NCI-H446 treated with DMSO at 0.1 percent for 48 hours (cell line): ENCODE measurements around the gene BLACAT1.

Source experiments
- DNase-seq: peaks from one replicate; lab custom pipeline; 2025; lab: John Stamatoyannopoulos, UW

The BLACAT1 gene

DNA sequence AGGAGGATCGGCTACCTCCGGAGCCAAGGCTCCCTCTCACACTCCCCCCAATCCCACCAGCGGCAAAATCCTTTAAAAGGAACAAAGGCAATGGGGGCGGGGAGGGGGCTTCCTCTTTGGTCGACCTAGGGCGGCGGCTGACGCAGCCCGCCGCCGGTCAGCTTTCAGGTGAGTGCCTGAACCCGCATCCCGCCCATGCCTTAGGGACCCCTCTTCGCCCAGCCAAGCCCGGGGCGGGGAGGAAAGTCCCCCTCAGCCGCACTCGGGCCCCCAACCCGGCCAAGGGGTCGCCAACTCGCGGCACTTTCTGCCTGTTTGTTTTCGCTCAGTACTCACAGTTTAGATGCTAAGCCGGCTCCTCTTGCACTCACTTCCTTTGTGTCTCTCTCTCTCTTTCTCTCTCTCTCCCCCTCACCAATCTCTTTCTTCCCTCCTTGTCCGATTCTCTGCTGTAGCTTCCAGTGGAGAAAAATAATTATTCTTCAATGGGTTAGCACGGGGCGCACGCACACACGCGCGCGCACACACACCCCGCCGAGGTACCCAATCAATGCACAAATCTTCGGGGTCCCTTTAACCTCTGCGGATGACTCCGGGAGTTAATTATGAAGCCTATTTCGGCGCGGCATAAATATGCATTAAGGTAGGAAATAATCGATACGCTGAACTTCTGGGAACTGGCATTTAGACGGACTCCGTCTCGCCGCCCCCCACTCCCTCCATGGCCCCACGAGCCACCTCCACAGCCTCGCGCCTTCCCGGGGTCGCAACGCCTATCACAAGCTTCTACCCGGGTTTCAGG lies at the start of gene BLACAT1:
TSS of gene BLACAT1 (minus strand) at position 465 of the 802 bp plus-strand sequence.
- no peak for DNase-seq

DNA sequence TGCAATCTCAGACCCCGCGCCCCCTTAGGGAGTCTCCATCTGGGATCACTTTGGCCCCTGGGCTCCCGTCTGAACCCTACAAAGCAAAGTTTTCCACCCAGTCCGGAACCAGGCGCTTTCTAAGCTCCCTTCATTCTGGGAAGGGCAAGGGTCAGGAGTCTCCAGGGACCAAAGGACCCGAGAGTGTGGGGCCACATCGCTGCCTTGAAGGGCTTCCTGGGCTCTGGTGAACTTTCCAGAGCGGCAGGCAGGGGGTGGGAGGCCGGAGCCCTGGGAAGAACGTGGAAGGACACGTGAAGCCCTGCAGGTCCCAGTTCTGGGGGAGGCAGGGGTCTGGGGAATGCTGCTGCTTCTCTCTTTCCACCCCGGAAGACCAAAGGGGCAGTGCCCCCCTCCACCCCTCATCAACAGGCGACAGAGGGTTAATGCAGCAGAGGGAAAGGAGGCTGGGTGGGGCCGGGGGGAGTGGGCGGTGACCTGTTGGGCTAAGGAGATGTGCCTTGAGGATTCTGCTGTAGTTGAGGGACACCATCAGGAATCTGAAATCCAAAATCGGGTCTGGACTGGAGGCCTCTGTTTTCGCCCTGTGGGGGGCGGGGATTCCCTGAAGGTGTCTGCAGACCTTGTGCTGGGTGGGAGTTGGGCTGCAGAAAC lies 49.4 kb upstream of the BLACAT1 start:
- no peak for DNase-seq

DNA sequence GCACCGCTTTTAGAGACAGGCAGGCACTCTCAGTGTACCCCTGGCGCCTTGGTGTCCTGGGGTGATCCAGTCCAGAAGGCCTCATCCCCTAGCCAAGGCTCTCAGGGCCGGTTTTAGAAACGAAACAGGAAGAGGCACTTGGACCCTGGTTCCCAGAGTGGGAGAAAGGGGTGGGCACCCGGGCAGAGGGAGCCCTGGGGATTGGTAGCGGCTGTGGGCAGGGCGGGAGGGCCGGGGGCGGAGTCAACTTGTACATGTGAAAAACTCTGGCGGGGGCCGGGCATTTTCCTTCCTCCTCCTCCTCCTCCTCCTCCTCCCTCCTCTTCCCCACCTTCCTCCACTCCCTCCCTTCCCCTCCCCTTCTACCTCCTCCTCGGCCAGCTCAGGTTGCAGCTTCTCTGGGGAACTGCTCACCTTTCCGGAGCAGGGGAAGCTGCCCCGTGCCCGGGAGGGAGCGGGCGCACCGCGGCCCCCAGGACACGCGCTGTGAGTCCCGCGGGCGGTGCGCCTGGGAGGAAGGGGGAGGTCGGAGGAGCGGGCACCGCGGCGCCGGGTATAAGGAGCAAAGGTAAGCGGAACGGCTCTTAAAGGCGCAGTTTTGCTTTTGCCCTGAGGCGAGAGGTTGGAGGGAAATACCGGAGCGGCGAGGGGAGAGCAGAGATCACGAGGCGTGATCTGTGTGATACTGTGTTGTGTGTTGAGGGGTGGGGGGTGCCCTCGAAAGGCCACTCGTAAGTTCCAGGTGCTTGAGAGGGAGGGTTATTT lies 48.6 kb upstream of the BLACAT1 start, which contains the start of gene CDK18:
TSS of gene CDK18 (plus strand) at position 359 of the 765 bp plus-strand sequence. CDS start 18,499 bp downstream, outside the sequence.
- DNase-seq: no peak

DNA sequence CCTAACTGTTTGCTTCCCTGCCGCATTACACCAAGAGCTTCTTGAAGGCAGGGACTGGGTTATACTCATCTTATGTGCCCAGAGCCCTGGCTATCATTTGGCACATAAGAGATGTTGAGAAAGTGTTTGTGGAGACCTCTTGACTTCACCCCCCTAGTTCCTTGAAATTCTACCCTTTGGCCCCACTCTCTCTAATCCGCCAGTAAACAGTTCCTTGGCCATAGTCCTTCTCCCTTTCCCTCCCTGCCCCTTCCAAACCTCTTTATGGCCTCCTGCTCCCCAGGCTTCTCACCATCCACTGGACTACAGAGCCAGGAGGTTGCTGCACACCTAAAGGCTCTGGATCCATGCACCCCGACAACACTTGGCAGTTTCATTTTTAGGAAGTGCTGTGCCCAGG lies 47.1 kb upstream of the BLACAT1 start:
- no peak for DNase-seq

DNA sequence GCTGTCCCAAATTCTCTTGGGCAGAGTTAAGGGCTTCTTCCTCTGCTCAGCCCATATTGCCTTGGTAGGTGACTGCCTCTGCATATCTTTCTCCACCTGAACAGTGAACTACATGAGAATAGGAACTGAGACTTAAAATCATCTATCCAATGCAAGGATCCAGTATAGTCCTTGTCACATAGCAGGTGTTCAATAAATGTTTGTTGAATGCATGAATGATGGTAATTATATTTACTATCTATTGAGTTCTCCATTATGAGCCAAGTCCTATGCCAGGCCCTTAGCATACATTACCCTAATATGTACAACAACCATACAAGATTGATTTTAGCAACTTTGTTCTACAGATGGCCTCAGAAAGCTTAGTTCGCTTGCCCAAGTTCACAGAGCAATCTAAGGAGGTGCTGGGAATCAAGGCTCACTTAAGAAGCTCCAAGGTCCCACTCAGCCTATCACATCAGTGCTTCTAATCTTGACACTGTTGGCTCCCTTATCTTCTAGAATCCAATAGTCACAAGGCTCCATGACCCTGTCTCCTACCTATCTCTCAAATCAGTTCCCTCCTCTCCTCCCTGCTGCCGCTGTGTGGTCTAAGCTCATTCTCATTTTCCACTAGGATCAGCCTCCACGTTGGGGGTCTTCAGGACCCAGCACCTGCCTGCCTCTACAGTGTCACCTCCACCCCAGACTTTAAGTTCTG lies 46.4 kb upstream of the BLACAT1 start:
- DNase-seq: no peak

DNA sequence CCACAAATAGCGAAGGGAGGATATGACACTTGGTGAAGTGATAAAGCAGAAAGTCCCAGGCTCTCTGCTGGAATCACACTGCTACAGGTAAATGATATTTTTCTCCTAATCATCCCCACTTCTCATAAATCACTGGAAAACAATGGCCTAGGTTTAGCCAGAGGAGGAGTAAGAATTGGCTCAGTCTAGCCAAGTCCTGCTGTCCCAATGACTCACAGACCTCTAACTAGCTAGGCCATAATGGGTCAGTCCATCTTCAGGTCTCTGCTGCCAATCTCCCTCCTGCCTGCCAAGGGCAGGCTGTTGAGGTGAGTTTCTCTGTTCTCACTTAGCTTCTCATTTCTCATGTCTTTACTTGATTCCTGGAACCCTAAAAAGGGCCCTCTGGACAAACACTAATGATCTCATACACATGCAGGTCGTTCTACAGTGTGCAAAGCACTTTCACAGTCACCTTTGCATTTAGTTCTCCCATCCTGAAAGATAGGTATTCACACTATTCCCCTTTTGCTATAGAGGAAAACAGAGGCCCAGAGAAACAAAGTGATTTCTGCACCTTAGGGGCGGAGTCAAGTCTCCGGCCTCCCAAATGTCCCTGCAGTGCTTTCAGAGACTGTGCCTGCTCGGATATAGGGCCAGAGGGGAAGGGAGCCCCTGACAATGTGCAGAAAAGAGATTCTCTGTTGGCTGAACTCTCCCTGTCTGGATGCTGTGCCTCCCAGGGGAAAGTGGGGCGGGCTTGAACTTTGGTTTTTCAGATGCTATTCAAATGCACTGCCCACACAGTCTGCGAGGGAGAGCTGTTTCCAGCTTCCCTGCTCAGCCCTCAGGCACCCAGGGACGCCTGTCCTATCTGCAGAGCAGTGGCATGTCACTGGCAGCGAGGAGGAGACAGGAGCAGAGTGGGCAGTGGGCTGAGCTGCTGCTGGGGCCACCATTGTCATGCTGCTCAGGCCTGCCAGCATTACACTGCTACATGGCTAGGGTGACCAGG lies 44.7 kb upstream of the BLACAT1 start:
- no peak for DNase-seq

DNA sequence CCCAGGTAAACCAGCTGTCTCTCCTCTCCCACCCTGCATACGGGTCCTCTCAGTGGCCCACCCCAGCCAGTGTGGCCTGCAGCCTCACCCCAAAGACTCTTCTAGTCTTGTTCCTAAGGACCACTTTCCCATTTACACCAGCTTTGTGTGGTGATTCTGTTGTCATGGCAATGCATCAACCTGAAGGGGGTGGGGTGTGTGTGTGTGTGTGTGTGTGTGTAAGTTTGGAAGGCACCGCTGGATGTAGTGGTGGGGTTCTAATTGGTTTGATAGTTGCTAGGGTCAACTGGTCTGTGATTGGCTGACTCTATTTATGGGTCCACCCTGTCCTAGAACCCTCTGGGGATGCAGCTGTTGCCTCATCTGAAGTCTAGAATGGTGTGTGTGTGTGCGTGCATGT lies 43.9 kb upstream of the BLACAT1 start:
- no peak for DNase-seq

DNA sequence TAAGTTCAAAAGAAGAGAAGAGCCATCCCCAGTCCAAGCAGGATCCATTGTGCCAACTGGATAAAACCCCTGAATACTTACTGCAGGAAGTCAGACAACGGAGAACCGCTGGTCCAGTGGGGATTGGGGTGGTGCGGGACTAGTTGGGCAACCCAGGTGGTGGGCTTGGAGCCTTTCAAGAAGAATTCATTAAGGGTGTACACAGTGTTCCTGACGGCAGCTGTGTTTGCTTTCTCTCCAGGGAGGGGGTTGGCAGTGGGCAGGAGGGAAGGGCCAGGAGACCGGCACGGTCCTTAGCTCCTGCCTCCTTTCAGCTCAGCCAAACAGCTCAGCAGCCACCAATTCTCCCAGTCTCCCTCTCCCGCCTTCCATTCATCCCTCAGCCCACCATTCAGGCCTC lies 41.5 kb upstream of the BLACAT1 start:
- DNase-seq: peak; percentile 43

DNA sequence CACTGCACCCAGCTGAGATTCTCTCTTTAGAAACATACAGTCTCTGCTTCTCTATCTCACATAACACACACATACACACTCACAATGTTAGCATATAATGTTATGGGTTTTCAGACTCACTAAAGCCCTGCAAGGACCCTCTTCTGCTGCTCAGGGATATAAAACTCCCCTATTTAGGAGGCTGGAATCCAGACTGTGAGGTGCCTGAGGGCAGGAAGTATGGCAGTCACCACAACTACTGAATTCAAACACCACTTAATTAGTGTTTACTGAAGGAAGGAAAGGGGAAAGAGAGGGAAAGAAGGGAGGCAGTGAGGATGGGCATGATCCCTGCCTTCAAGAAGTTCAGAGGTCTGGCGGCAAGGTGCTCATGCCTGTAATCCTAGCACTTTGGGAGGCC lies 40.8 kb upstream of the BLACAT1 start:
- DNase-seq: no peak

DNA sequence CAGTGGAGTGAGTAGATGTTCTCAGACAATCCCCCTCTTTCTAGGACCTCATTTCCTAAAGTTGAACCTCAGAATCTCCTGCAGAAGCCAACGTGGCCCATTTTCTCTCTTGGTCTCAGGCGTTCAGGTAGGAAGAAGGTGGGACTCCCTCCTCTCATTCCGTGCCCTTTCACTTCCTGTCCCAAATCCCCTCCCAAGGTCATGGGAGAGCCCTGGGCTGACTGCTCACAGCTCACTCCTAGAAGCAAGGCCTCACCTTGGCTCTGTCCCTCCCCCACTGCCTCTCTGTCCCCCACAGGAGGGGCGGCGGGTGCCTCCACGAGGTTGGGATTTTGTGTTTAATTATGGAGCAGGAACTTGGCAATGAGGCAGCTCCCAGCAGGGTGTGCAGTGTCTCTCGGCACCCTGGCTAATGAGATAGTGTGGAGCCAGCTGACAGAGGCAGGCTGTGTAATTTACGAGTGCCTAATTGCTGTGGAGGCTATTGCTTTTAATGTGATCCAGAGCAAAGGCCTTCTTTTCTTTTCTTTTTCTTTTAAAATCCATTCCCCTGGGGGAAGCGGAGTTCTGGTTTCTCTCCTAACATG lies 39.5 kb upstream of the BLACAT1 start:
- peak; percentile 85 for DNase-seq

DNA sequence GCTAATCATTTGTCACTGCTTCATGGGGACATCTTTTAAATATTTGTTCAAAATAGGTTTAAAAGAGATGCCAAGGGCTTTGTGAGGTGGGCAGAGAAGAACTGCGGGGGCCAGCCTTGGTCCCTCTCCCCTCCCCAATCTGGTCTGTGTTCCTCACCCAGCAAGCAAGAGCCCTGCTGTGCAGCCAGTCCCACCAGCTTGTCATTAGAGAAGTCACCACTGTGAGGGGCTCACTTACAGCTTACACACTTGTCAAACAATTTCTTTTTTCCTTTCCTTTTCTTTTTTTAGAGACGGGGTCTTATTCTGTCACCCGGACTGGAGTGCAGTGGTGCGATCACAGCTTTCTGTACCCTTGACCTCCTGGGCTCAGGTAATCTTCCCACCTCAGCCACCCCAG lies 38.3 kb upstream of the BLACAT1 start:
- DNase-seq: no peak

DNA sequence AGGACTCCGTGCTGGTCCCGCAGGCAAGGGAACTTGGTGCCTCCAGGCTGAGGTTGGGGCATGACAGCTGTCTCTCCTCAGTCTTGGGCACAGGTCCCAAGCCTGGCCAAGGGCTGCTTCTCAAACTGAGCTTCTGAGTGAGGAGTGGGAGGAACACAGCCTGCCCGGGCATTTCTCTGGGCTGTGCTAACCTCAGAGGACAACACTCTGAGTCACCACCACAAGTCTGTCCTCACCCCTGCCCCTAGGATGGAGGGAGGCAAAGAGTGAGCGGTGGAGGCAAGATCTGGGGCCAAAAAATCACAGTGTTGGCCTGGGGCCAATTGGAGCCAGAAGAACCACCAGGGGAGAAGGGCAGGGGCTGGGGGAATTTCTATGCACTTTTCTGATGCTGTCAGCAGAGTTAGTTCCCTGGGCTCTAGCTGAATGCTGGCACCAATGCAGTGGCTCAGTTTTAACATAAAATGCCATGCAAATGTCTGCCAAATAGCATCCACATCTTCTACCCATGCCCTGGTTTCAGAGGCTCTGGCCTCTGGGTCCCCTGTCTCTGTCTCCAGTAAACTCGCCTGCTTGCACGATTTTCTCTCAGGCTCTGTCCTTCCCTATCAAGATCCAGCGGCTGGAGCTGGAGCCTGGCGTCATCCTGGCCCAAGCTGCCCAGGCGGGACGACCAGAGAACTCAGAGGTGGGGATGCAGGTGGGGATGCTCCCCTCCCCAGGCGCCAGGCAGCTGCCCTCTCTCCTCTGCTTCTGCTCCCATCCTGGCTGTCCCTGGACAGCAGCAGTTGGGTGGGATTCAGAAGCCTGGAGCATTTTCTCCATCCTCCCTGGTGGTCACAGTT lies 37.6 kb upstream of the BLACAT1 start:
- DNase-seq: peak; percentile 98

DNA sequence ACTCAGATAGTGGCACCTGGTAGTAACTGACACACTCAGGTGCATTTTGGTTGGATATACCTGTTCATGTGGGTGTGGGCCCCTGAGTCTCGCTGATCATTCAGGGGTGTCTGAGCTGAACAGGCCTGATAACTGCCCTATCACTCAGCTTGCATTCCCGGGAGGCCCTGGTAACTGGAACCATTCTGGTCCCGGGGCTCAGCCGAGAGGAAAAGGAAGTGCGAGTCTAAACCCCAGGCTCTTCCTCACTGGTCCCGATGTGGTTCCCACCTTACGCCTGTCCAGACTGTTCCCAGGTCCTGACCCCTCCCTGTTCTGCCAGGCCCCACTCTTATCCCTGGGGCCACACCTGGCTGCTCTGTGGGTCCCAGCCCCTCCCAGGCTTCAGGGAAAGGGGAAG lies 36.9 kb upstream of the BLACAT1 start:
- no peak for DNase-seq

DNA sequence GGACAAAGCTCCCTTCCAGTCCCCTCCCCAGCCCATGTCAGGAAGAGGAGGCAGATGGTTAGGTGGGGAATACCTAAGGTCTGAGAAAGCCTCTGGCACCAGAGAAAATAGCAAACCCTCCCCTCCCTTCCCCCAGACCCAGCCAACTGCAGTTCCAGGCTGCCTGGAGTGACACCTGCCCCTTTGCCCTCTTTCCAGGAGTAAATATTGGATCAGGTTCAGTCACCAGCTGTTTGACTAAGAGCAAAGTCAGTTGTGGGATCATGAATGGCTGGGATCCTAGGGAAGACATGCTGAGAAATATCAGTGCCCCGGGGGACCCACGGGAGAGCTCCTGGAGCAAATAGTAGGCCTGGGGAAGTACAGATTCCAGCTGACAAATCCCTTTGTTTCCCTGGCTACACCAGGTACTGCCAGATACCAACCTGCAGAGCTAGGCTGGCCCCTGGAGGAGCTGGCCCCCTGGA lies 36.4 kb upstream of the BLACAT1 start:
- peak; percentile 65 for DNase-seq

DNA sequence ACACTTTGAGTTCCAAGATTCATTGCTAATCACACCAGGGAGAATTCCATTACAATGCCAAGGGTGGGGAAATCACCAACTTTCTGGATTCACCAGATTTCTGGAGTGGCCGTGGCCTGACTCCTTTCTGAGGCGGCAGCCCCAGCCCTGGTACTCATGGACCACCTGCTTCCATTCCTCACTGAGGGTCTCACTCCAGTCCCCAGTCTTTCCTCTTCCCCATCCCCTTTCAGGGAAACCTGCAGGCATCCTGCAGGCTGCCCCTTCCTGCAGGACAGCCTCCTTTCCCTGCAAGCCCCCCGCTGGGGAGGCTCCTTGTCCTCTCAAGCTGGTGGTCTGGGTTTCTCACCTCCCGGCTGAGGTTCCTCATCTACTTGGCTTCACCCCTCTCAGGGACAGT lies 35.9 kb upstream of the BLACAT1 start:
- DNase-seq: no peak

DNA sequence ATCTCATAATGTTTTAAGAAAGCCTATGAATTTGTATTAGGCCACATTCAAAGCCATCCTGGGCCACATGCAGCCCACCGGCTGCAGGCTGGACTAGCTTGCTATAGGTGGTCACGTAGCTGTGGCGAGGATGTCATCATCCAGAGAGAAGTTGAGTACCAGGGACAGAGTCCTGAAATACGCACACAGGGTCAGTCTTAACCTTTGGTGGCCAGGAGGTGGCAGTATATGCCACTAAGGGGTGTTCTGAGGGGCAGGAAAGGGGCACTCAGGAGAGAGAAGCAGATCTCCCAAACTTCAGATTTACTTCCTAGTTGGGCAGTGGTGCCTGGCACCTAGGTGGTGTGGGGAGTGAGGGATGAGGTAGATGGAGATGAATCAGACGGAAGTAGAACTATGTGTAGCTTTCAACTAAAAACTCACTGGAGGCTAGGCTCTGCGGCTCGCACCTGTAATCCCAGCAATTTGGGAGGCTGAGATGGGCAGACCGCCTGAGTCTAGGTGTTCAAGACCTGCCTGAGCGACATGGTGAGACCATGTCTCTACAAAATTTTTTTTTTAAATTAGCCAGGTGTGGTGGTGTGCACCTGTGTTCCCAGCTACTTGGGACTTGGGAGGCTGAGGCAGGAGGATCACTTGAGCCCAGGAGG lies 32.4 kb upstream of the BLACAT1 start:
- DNase-seq: peak; percentile 56

DNA sequence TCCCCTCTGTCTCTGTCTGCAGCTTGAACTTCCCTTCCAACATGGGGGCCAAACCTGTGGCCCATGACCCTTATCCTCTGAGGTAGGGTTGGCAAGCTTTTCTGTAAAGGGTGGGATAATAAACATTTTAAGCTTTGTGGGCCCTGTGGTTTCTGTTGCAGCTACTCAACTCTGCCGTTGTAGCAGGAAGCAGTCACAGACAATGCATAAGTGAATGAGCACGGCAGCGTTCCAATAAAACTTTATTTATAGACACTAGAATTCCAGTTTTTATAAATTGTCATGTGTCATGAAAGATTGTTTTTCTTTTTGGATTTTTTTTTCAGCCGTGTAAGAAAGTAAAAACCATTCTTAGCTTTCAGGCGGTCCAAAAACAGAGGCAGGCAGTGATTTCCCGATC lies 30.4 kb upstream of the BLACAT1 start:
- no peak for DNase-seq

DNA sequence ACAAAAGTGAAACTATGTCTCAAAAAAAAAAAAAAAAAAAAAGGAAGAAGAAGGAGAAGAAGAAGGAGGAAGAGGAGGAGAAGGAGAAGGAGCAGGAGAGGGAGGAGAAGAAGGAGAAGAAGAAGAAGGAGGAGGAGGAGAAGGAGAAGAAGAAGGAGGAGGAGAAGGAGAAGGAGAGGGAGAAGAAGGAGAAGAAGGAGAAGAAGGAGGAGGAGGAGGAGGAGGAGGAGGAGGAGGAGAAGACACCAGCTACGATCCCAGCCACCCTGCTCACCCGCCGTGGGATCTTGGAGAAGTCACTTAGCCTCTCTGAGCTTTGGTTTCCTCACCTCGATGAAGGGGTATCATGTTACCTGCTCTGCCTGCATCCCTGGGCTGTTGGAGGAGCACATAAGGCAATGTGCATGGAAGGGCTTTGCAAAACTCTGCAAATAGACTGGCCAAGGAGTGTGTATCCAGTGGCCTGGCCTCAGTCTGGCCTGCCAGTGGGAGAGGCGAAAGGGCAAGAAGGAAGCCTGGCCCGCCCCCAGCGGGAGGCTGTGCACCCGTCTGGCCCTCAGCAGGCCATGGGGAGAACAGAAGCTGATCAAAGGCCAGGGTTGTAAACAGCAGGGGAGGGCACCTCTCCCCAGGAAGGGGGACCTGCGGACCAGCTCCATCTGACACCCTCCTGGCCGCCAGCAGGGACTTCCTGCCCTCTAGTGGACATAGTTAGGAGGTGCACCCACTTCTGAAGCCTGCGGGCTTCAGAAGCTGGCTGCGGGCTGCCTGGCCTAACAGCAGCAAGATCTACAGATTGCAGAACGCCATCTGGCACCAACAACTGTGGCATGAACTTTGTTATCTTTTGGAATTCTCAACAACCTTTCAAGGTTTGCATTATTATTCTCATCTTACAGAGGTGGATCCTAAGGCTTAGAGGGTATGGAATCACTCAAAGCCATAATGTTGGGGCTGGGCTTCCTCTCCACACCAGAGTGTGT lies 29.4 kb upstream of the BLACAT1 start:
- peak; percentile 41 for DNase-seq
